Left ventricle myocardium superior (tissue), 1 donor: Measurements from ENCODE around the gene IQSEC1. TPM values are rescaled to one million over a fixed set of nuclear protein-coding genes. Genes with fewer than 3 reads are reported as not detected.
A peak's percentile ranks its signal among the peaks of the same experiment; 100 is the strongest.

Experiments
- ATAC-seq: fragments of 200-7000 bp; cut with Tn5 transposase; one replicate; pipeline ENCODE4 v1.9.1; 2020; ENCODE audit warnings: mild to moderate bottlenecking, moderate library complexity
- DNase-seq: peaks from one replicate; pipeline ENCODE4 v3.0.0-alpha.2; 2020
- intact Hi-C: fragments of 100-400 bp; cut with micrococcal nuclease; formaldehyde crosslinking; loops from one replicate; pipeline ENCODE4 v1.11.0; 2022
- total RNA-seq: library from RNA; stranded (reverse); fragmentation: NEBNext Ultra II Directional; extraction: Animal tissue kit (Norgen Biotek cat#: 25700); gene quantifications from one replicate; pipeline ENCODE4 v1.2.1, GENCODE V29; 2021
- donor health status: DM: no; HTN: yes; CAD: no; lungs with severe emphysema.

The IQSEC1 gene
- total RNA-seq, 1 donor from 2014 or later: 95.1 TPM

DNA sequence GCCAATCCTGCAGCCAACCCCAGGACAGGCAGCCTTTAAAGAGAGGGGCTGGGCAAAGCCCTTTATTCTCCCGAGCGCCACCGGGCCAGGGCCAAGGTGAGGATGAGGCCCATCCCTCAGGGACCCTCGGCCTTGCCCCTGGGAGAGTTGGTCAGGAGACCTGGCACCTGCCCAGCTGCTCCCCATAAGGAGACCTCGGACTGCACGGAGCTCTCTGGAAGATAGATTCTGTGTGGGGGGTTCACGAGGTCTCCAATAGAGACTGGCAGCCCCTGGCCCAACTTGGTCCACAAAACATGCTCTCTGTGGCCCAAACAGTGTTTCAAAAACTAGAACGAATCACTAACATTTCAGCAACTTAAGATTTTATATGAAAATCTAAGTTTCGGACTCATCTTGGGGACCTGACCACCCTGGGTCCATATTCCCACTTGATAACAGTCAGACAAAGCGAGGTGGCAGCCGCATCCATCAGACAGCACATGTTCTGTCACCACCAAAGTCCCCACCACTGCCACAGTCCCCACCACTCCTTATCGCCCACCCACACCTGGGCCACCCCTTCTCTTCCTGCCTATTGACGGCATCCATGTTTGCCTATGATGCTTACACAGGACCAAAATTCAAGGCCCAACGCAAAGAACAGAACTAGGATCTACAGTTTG lies 117.4 kb downstream of the IQSEC1 start:
- intact Hi-C loops: no loop called here
- DNase-seq (no peak), ATAC-seq (peak; percentile 3)

DNA sequence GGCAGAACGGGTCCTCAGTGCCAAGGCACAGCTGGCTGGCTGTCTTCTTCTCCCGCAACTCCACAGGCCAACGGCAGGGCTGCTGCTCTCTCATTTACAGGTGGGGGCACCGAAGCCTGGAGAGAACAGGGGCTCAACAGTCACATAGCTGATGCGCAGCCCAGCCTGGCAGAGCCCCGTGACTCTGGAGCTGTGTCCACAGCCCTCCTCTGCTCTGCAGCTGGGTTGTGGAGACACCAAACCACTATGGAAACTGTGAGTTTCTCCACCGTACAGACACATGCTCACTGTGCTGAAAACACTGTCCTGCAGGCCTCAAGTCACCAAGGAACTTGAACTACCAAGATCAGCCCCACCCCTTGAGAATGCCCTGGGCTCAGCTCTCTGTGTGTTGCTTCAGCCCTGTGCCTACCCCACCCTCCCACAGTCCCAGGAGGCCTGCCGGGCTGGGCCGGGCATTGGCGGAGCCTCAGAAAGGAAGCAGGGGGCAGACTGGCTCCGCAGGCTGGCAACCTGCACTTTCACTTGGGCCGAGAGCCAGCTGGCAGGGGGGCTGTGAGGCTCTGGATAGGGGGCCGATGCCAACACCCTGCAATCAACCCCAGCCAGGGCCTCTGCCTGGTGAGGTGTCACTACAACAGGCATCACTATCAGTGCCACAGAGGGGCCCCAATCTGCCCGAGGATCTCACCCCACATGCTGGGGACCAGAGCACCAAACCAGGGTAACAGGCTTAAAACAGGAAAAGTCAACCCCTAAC lies 118.2 kb downstream of the IQSEC1 start:
- ATAC-seq (peak; percentile 90), DNase-seq (peak; percentile 91)
- intact Hi-C loops: no loop called here

DNA sequence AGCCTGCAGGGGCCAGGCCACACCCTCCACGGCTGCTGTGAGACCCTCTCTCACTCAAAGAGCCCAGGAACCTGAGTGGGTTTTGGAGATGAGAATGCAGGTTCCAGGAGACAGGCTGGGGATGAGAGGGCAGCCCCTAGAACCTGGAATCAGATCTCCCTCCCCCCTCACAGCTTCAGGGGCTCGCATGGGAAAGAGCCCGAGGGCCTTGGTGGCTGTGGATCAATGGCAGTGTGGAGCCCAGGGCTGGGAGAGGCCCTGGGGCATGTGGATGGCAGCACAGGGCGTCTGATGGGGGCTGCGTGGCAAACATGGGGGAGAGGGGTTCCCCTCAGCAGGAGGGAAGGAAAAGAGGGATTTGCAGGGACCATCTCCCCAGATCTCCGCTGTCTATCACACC lies 119.0 kb downstream of the IQSEC1 start:
- intact Hi-C loops: no loop called here
- DNase-seq (no peak), ATAC-seq (no peak)

DNA sequence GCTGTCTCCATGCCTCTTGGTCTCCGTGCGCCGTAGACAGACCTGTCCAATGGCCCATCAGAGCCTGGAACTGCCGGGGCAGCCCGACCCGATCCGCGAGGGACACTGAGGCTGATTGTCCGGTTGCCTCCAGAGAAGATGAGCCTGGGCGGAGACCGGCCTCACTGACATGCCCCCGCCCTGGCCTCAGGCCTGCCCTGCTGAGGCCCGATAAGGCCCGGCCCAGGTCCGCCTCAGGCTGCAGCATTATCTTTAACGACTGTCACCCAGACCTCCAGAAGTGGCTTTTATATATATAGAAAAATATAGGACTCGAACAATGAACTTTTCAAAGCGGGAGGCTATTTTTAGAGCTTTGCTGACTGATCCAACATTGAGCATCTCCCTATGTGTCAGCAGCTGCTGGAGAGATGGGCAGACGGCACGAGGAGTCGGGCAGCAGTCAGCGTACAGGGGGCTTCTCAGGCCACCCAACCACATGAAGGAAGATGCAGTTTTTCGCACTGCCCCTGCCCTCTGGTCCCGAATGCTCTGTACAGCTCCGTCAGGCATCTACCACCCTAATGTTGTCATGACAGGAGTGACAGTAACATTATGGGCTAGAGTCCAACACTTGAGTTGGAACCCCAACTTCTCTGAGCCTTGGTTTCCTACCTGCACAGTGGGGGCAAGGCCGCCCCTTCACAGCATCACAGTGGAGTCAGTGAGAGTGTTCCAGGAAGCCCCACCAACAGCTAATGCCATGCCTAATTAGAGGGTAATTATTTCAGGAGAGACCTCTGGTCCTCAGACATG lies 119.8 kb downstream of the IQSEC1 start:
- intact Hi-C loops: no loop called here
- DNase-seq (peak; percentile 29), ATAC-seq (no peak)

DNA sequence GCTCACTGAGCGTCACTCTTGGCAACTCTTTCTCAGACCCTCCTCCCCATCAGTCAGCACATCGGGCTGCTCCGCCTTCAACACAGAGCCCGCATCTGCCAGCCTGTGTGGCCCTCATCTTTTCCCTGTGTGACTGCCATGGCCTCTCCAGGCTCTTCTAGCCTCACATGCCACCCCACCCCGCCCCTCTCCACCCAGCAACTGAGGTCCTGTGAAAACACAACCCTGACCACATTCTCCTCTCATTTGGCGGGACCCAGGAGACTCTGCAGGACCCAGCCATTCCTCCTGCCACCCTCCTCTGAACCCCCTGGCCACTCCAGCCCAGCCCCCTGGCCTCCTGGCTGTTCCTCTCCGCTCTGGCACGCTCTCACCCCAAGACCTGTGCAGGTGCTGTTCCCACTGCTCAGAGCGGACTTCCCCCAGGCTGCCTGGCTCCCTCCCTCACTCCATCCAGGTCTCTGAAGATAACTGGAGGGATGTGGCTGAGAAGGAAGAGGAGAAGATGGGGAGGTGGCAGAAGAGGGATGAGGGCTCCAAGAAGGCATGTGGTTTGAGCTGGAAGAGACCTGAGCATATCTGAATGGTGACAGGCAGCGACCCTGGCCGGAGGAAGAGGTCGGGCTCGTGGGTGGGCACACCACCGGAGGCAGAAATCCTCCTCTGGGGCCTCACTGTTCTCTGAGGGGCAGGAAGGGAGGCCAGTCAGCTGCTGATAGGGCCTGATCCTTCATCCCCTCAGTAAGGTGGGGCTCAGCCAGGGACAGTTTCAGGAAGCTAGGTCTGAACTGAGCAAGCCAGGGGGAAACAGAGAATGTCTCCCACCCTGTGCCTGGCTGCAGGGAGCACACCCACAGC lies 120.7 kb downstream of the IQSEC1 start:
- intact Hi-C loops: no loop called here
- ATAC-seq (no peak), DNase-seq (no peak)

DNA sequence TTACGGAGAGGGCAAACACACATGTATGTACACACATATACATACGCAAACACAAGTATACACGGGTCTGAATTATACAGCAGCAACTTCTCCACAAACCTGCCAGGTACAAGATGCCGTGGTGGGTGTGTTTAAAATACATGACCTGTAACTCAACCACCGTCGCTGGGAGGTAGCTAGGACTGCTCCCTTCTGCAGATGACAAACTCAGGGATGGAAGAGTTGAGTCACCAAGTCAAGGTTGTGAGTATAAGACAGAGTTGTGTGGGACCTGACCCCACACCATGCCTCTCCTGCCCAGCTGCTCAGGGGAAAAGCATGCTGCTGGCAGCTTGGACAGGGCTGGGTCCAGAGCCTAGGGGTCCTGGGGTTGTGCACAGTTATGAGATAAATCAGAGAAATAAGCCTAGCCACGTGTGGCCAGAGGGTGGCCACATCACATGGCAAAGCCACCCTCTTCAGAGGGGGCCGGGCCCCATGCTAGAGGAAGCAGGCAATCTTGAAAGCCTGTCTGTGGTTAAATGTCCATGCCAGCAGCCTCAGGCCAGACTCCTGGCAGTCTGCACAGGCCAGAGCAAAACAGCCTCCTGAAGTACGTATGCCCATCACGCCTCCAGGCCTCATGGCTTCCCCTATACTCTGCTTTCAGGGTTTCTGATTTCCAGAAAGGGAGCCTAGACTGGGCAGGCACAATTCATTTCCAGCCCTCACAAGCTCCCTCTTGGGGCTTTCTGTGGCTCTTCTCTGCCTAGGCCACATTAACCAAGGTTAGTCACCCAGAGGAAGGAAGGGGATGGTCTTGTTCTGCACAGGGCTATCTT lies 124.1 kb downstream of the IQSEC1 start:
- DNase-seq (peak; percentile 37), ATAC-seq (peak; percentile 7)
- intact Hi-C loops: no loop called here

DNA sequence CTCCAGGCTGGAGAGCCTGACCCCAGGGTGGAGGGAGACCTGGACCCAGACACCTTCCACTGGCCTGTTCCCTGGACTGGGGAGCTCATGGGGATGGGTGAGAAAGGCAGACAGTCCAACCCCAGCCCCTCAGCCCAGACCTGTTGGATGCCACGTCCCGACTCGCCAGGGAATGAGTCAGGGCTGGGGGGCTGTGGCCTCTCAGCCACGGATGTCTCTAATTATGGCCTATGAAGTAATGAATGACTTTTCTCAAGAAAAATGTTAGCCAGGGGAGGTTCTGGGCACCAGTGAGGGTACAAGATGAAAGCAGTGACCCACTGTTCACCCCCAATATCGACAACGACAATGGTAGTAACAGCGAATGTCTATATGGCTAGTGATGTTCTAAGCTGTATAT lies 124.9 kb downstream of the IQSEC1 start:
- DNase-seq (no peak), ATAC-seq (no peak)
- intact Hi-C loops: no loop called here

DNA sequence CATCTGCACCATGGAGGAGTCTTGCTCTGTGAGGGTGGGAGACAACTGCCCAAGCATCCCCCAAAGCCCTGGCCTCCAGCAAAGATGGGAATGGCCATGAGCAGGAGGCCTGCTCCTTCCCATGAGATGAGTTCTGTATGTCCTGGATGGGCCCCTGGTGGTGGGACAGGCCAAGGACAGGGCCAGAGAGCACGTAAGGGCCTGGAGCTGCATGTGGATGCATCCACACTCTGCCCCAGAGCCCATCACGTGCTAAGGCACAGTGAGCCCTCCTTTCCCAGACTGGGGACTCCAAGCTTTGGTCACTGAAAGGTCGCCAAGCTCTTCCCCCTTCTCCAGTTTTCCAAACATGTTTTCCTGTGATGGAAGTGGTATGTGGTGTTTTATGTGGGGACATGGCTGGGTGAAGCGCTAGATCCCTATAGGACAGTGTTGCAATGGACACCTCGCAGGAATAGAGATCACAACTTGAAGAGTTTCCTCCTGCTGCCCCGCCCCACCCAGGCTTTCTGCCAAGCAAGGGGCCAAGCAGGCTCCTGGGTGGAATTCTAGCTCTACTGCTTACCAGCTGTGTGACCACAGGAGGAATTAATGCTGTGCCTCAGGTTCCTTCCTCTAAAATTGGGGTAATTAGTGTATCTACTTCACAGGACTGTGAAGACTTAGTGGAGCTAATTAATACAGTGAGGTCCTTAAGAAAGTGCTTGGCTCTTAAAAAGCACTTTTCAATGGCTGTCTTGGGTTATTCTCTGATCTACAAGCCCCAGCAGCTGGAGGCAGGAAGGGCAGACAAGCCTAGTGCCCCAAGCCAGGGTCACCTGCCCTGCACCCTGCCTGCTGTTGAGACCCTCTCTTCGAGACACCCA lies 125.5 kb downstream of the IQSEC1 start:
- peak; percentile 47 for ATAC-seq
- intact Hi-C loops: no loop called here
- peak; percentile 85 for DNase-seq

DNA sequence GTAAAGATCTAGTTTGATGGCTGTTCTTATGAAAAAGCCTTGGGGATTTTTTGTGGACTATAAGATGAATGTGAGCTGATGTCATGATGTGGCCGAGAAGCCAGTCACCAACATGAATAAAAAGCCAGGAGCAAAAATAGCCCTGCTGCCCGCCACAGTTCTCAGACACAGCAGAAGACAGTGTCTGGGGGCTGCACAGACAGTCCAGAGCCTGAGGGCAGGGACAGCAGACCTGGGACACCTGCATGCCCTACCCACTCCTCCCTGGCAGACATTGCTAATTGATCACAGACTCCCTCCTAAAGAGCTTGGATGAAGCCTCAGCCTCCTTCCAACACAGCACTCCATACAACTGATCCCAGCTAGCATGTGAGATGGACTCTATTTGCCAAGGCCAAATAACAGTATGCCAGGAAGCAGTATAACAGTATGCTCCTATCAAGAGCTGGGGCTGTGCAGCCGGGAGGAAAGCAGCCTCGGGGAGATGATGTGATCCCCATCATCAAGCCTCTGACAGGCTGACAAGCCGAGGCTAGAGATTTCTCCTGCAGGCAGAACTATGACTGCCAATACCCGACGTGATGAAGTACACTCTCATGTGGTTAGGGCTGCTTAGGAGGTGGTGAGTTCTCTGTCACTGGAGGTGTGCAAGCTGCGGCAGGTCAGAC lies 126.4 kb downstream of the IQSEC1 start:
- ATAC-seq (peak; percentile 2), DNase-seq (no peak)
- intact Hi-C loops: no loop called here

DNA sequence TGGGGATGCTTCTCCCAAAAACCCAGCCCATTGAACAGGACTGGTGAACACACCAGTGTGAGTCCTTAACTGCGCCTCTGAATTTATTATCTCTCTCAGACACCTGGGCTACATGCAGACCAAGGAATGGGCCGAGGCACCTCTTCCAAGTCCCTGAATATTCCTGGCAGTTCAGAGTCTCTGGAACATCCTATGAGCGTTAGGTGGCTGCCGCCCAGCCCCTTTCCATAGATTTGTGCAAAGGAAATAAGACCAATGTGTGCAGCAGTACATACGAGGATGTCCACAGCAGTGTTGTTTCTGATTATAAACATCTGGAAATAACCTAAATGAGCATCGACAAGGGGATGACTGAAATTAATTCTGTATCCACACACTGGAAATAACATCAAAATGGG lies 127.0 kb downstream of the IQSEC1 start:
- intact Hi-C loops: no loop called here
- DNase-seq (no peak), ATAC-seq (no peak)

DNA sequence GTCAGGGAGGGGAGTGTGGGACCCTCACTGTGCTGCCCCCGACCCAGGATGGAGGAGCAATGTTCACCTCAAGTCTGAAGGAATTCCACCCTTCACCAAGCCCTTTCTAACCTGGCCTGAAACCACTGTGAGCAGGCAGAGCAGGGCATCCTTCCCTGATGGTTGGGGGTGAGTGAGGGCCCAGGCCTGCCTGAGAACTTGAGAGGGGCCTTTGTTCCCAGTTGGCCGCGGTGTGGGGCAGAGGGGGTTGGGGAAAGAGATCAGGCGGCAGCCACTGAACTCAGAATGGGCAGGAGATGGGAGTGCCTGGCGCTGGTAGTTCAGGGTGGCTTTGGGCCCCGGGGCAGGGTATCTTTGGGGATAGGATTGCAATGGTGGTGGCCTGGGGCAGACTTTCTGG lies 128.4 kb downstream of the IQSEC1 start:
- intact Hi-C loops: no loop called here
- no peak for DNase-seq
- no peak for ATAC-seq

DNA sequence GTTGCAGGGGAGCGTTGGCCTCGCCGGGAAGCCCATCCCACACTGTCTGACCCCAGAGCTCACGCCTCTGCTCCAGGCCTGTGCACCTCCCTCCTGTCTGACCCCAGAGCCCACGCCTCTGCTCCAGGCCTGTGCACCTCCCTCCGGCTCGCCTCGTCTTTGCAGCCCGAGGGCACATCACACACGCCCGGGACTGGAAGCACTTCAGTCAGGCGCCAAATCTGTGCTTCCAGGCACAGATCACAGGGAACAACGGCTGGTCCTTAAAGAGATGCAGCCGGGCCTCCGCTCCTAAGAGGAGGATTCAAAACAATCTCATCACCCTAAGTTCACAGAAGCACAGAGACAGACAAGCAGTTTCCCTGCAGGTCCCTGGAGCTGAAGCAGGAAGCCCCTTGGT lies 128.8 kb downstream of the IQSEC1 start:
- DNase-seq (no peak), ATAC-seq (peak; percentile 46)
- intact Hi-C loops: no loop called here

DNA sequence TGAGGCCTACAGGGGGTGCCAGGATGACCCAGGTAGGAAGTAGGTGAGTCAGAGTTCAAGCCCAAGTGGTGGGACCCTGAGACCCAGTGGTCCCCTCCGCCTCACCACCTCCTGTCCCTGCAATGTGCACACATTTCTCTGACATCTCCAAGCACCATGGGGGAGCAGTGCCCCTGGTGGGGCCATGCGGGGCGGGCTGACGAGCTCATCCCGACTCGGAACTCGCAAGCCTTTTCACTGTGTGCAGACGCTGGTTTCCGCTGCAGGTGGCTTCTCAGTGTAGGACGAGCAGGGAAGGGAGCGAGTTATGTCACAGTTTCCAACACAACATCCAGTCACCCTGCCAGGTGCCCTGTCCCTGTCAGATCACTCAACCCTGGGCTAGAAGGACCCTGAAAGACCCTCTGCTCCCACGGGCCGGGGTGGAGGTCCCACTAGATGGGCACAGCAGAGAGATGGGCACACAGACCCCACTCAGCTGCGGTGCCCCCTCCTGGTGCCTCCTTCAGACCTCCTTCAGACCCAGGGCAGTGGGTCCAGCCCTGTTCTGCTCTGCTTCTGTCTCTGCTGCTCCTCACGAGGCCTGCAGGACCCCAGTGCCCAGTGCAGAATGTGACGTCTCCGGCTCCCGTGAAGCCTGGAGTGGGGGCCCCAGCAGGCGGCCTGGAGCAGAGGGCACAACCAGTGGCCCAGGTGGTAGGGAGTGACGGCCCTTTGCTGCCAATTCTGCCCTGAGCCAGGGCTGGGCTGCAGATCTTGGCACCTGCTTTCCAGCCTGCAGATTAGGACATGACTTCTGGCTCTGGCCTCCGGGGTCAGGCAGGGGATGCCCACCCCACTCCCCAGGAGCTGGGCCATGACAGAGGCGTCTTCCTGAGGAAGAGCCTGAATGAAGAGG lies 129.9 kb downstream of the IQSEC1 start:
- intact Hi-C loops: no loop called here
- ATAC-seq: peak; percentile 81

DNA sequence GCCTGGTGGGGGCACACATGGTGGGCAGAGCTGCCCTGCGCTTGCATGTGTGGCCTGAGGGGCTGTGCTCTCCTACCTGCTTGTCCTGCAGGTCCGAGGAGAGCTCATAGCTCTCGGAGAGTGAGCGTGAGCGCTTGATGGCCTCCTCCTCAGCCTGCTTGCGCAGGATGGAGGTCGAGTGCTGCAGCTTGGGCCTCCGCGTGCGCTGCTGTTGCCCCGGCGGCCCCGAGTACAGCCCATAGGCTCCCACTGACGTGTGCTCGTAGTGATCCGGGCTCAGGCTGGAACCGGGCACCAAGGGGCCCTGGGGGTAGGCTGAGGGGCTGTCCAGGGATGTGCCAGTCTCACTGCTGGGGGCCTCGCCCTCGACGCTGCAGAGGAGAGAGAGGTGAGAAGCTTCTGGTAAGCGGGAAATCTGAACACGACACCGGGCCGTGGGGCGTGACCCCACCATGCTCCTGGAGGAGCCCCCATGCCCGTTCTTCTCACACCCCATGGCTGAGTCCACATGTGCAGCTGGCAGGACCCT lies 131.7 kb downstream of the IQSEC1 start:
- intact Hi-C loops: no loop called here
- ATAC-seq (no peak), DNase-seq (no peak)

More for the DNA sequence above, 129.9 kb downstream of the IQSEC1 start:
- peak; percentile 73 for DNase-seq

DNA sequence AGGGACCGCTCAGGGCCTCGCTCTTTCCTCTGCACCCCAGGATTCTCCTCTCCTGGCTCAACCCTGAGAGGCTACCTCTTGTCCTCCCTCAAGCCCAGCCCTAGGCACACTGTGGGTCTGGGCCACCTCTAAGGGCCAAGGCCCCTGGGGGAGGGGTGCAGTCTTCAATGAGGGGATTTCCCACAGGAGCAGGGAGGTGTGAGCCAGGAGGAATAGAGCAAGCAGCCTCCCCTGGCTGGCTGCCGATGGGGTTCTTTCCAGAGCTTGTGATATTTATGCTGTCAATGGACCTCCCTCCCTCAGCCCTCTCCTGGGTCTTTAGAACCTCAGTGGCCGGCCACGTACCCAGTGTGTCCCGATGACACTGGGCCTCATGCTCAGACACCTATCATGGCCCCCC lies 132.4 kb downstream of the IQSEC1 start:
- ATAC-seq: no peak
- no peak for DNase-seq
- intact Hi-C loops: no loop called here

DNA sequence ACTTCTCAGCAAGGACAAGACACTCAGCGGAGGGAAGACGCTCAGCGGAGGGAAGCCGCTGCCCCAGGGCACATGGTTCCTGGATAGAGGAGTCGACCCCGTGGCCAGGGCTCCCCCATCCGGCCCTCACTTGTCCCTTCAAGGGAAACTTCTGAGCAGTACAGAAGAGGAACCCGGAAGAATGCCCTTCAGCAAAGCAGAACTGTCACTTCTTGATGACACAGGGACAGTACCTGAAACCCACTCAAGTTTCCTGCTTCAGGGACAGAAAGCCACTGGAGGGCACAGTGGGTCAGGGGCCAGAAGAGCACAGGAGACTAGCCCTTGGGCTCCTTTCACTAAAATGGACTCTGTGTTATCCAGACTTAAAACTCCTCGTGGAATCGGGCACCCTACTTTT lies 134.1 kb downstream of the IQSEC1 start:
- DNase-seq (no peak), ATAC-seq (no peak)
- intact Hi-C loops: no loop called here
